H1 (cell line): Measurements from ENCODE around the gene NCKAP1. TPM values are rescaled to one million over a fixed set of nuclear protein-coding genes. Genes with fewer than 3 reads are reported as not detected.
A peak's percentile ranks its signal among the peaks of the same experiment; 100 is the strongest.

Source experiments
- CTCF ChIA-PET: fragments of 300-600 bp; sonication (Branson Sonifier 250); formaldehyde crosslinking; loops from one replicate; lab custom pipeline; 2021; ENCODE audit not compliant: partially characterized antibody; lab: Charles Lee
- POLR2A ChIA-PET: fragments of 300-600 bp; sonication (Branson Sonifier 250); formaldehyde crosslinking; loops from one replicate; lab custom pipeline; 2021; ENCODE audit warnings: inconsistent platforms; ENCODE audit not compliant: partially characterized antibody; lab: Charles Lee
- DNase-seq, 2 experiments: peaks; one replicate each; pipeline versions ENCODE4 v3.0.0 to v3.0.0-alpha.2; 2010 to 2022; ENCODE audit warnings: low spot score in 2 of 2, low read depth in 1 of 2, mixed read lengths in 1 of 2
- FAIRE-seq: peaks from 2 replicates; lab custom pipeline; 2011; peaks lifted over from hg19 to GRCh38; lab: Jason Lieb, UNC
- H2AFZ ChIP-seq: 2 replicates; pipeline ENCODE4 v1.8.1; 2012; ENCODE audit warnings: low read length, inconsistent platforms
- H2AK5ac ChIP-seq: 2 replicates; pipeline ENCODE4 v1.6.1; 2013; ENCODE audit warnings: low read depth, low read length
- H2BK120ac ChIP-seq: replicated peaks from 2 replicates; pipeline ENCODE3; 2013; ENCODE audit warnings: low read depth, low read length, inconsistent platforms
- H2BK12ac ChIP-seq: 2 replicates; pipeline ENCODE4 v1.6.1; 2013; ENCODE audit warnings: low read depth, low read length
- H2BK15ac ChIP-seq: 2 replicates; pipeline ENCODE4 v1.6.1; 2013; ENCODE audit warnings: low read length
- H2BK20ac ChIP-seq: 2 replicates; pipeline ENCODE4 v1.6.1; 2013; ENCODE audit warnings: low read length
- H2BK5ac ChIP-seq: 2 replicates; pipeline ENCODE4 v1.6.1; 2013; ENCODE audit warnings: low read depth, low read length
- H3K14ac ChIP-seq: 2 replicates; pipeline ENCODE4 v1.6.1; 2013; ENCODE audit warnings: inconsistent platforms; ENCODE audit not compliant: insufficient read length
- H3K18ac ChIP-seq: 2 replicates; pipeline ENCODE4 v1.6.1; 2013; ENCODE audit warnings: low read length; ENCODE audit errors: extremely low read depth
- H3K23ac ChIP-seq: 2 replicates; pipeline ENCODE4 v1.6.1; 2013; ENCODE audit warnings: inconsistent platforms; ENCODE audit not compliant: insufficient read length
- H3K23me2 ChIP-seq: 2 replicates; pipeline ENCODE4 v1.6.1; 2013; ENCODE audit warnings: low read depth, low read length
- H3K27ac ChIP-seq: 2 replicates; pipeline ENCODE4 v1.6.1; 2011; ENCODE audit warnings: low read depth, low read length, inconsistent platforms
- H3K27me3 ChIP-seq, 4 experiments: replicated peaks in 1 of 4; 1 replicate in 1 of 4; 2 replicates in 3 of 4; pipeline versions ENCODE4 v1.6.1 to v1.8.1; 2011 to 2013; ENCODE audit warnings: low read length in 3 of 4, mild to moderate bottlenecking in 3 of 4, inconsistent platforms in 2 of 4, mixed read lengths in 2 of 4, moderate library complexity in 1 of 4; ENCODE audit not compliant: control insufficient read depth in 3 of 4, insufficient read depth in 3 of 4; ENCODE audit errors: extremely low read depth in 1 of 4
- H3K36me3 ChIP-seq, 4 experiments: 2 replicates each; pipeline versions ENCODE4 v1.6.1 to v1.8.1; 2011 to 2013; ENCODE audit warnings: mild to moderate bottlenecking in 4 of 4, low read length in 3 of 4, moderate library complexity in 2 of 4, control low read depth in 1 of 4, inconsistent platforms in 1 of 4; ENCODE audit not compliant: insufficient read depth in 4 of 4, control insufficient read depth in 2 of 4
- H3K4ac ChIP-seq: replicated peaks from 2 replicates; pipeline ENCODE3; 2013; ENCODE audit warnings: low read length, low read depth, mixed read lengths, inconsistent platforms; ENCODE audit not compliant: insufficient read length
- H3K4me1 ChIP-seq, 4 experiments: replicated peaks in 1 of 4; 1 replicate in 1 of 4; 2 replicates in 3 of 4; pipeline versions ENCODE4 v1.6.1 to v1.8.1; 2011 to 2013; ENCODE audit warnings: low read length in 3 of 4, inconsistent platforms in 2 of 4, mixed read lengths in 1 of 4; ENCODE audit not compliant: insufficient read depth in 4 of 4, control insufficient read depth in 3 of 4
- H3K4me2 ChIP-seq, 2 experiments: 2 replicates each; pipeline versions ENCODE4 v1.6.1 to v1.8.1; 2011 to 2013; ENCODE audit warnings: low read depth in 2 of 2, low read length in 2 of 2, control low read depth in 1 of 2, inconsistent platforms in 1 of 2, mild to moderate bottlenecking in 1 of 2; ENCODE audit not compliant: insufficient read depth in 1 of 2
- H3K4me3 ChIP-seq, 4 experiments: fragments of 200-600, 300-600 bp in 1 of 4; sonication (generic), shearing (Covaris generic), sonication (Bioruptor Twin) in 1 of 4; 2 replicates each; pipeline versions ENCODE4 v1.5.1 to v1.8.1; 2011 to 2016; ENCODE audit warnings: low read length in 4 of 4, low read depth in 3 of 4, control low read depth in 2 of 4, inconsistent platforms in 2 of 4, mild to moderate bottlenecking in 2 of 4, mixed read lengths in 1 of 4, moderate library complexity in 1 of 4; ENCODE audit not compliant: insufficient read depth in 2 of 4; ENCODE audit errors: extremely low read depth in 1 of 4
- H3K56ac ChIP-seq: replicated peaks from 2 replicates; pipeline ENCODE3; 2013; ENCODE audit warnings: low read depth, mild to moderate bottlenecking, mixed read lengths, low read length, inconsistent platforms; ENCODE audit not compliant: insufficient read length
- H3K79me1 ChIP-seq: 2 replicates; pipeline ENCODE4 v1.6.1; 2013; ENCODE audit warnings: low read depth, low read length, control low read depth
- H3K79me2 ChIP-seq, 2 experiments: 2 replicates each; pipeline versions ENCODE4 v1.6.1 to v1.8.1; 2012 to 2013; ENCODE audit warnings: low read length in 2 of 2, mild to moderate bottlenecking in 2 of 2, inconsistent platforms in 1 of 2; ENCODE audit not compliant: insufficient read depth in 2 of 2, control insufficient read depth in 1 of 2
- H3K9ac ChIP-seq, 4 experiments: replicated peaks in 1 of 4; 1 replicate in 1 of 4; 2 replicates in 3 of 4; pipeline versions ENCODE4 v1.6.1 to v1.8.1; 2011 to 2013; ENCODE audit warnings: low read depth in 3 of 4, low read length in 3 of 4, control low read depth in 2 of 4, mild to moderate bottlenecking in 2 of 4, moderate library complexity in 2 of 4, inconsistent platforms in 1 of 4; ENCODE audit errors: extremely low read depth in 1 of 4
- H3K9me3 ChIP-seq, 2 experiments: 2 replicates each; pipeline versions ENCODE4 v1.6.1 to v1.8.1; 2012 to 2013; ENCODE audit warnings: mild to moderate bottlenecking in 2 of 2, moderate library complexity in 2 of 2, control low read depth in 1 of 2, inconsistent platforms in 1 of 2, low read depth in 1 of 2, low read length in 1 of 2, mixed read lengths in 1 of 2; ENCODE audit not compliant: insufficient read depth in 2 of 2
- H4K20me1 ChIP-seq, 2 experiments: replicated peaks in 1 of 2; 2 replicates each; pipeline versions ENCODE3 to v1.8.1; 2011 to 2013; ENCODE audit warnings: inconsistent platforms in 2 of 2, low read length in 2 of 2, mild to moderate bottlenecking in 1 of 2; ENCODE audit not compliant: insufficient read depth in 2 of 2, control insufficient read depth in 1 of 2
- H4K5ac ChIP-seq: 2 replicates; pipeline ENCODE4 v1.6.1; 2013; ENCODE audit warnings: low read length, low read depth, mixed read lengths, inconsistent platforms; ENCODE audit not compliant: insufficient read length
- H4K8ac ChIP-seq: 2 replicates; pipeline ENCODE4 v1.8.0; 2013; ENCODE audit warnings: mild to moderate bottlenecking, moderate library complexity, low read length, inconsistent platforms; ENCODE audit not compliant: insufficient read depth; ENCODE audit errors: extremely low read depth
- H4K91ac ChIP-seq: replicated peaks from 2 replicates; pipeline ENCODE3; 2013; ENCODE audit warnings: low read length, mixed read lengths, inconsistent platforms; ENCODE audit not compliant: insufficient read length
- ASH2L ChIP-seq: fragments of 200-600, 300-600 bp; sonication (generic); IDR thresholded peaks from one replicate; pipeline ENCODE4 v1.7.1; 2017; ENCODE audit warnings: low read length
- KDM4A ChIP-seq: IDR thresholded peaks from one replicate; pipeline ENCODE4 v1.7.1; 2012; ENCODE audit warnings: low read depth, mild to moderate bottlenecking, moderate library complexity, low read length, inconsistent platforms; ENCODE audit not compliant: severe bottlenecking
- NRF1 ChIP-seq: IDR thresholded peaks from 2 replicates; pipeline ENCODE4 v1.6.1; 2011; ENCODE audit warnings: mild to moderate bottlenecking, low read depth, low read length, improper control_type of control experiment
- PHF8 ChIP-seq: fragments of 200-600 bp; sonication (generic); conservative IDR thresholded peaks from 2 replicates; pipeline ENCODE4 v1.7.1; 2012; ENCODE audit warnings: low read depth, mild to moderate bottlenecking, inconsistent platforms, low read length, moderate library complexity
- RBBP5 ChIP-seq: IDR thresholded peaks from 2 replicates; pipeline ENCODE4 v1.7.1; 2012; ENCODE audit warnings: low read depth, mild to moderate bottlenecking, inconsistent platforms, low read length, moderate library complexity, borderline replicate concordance
- RNF2 ChIP-seq: fragments of 200-900, 300-1000 bp; sonication (generic); IDR thresholded peaks from 2 replicates; pipeline ENCODE4 v1.7.1; 2016; ENCODE audit warnings: borderline replicate concordance, low read depth, mild to moderate bottlenecking, antibody characterized with exemption, low read length; ENCODE audit not compliant: poor library complexity, severe bottlenecking; ENCODE audit errors: missing control alignments
- SUZ12 ChIP-seq: fragments of 200-600 bp; sonication (generic); IDR thresholded peaks from 2 replicates; pipeline ENCODE4 v1.6.1; 2012; ENCODE audit warnings: mild to moderate bottlenecking, inconsistent platforms, low read length, moderate library complexity, mixed read lengths
- TAF1 ChIP-seq: IDR thresholded peaks from 2 replicates; pipeline ENCODE4 v1.6.1; 2011; ENCODE audit warnings: mild to moderate bottlenecking, low read depth, low read length
- YY1 ChIP-seq: IDR thresholded peaks from 2 replicates; pipeline ENCODE4 v1.6.1; 2011; ENCODE audit warnings: low read depth, mild to moderate bottlenecking, low read length
- WGBS, 2 experiments: shearing (Covaris generic) in 1 of 2; methylation state at CpG; one replicate each; pipeline versions ENCODE4 v1.1.6 to v1.1.7; 2013 to 2015; ENCODE audit warnings: low lambda C conversion rate in 2 of 2, mixed read lengths in 2 of 2, inconsistent platforms in 1 of 2, low coverage in 1 of 2, missing lambda C conversion rate in 1 of 2; ENCODE audit not compliant: insufficient replicate concordance in 2 of 2, insufficient coverage in 1 of 2, insufficient read length in 1 of 2; ENCODE audit errors: extremely low coverage in 1 of 2, missing lambda C conversion rate in 1 of 2; 5-methylcytosine and 5-hydroxymethylcytosine counted together
- polyA plus RNA-seq, 7 experiments: library from polyadenylated mRNA; depleted of rRNA in 3 of 7; stranded (reverse) in 5 of 7; unstranded in 2 of 7; fragments of >200 nt in 5 of 7; fragments of 200-250 nt in 2 of 7; gene quantifications; 1 replicate in 5 of 7; 2 replicates in 1 of 7; 4 replicates in 1 of 7; pipeline versions ENCODE4 v1.2.1 to v1.2.3, GENCODE V29; 2011 to 2013; ENCODE audit warnings: missing spikeins in 2 of 7, mixed read lengths in 2 of 7
- total RNA-seq: library from RNA; stranded (reverse); fragmentation: NEBNext Ultra II Directional; extraction: Animal tissue kit (Norgen Biotek cat#: 25700); gene quantifications from 2 replicates; pipeline ENCODE4 v1.2.1, GENCODE V29; 2021

The NCKAP1 gene
- total and polyA plus RNA-seq, 2 of the 8 experiments (the other 6 are each of a cell fraction or from before 2014, with no cell fraction given): 90.8 to 173 TPM

DNA sequence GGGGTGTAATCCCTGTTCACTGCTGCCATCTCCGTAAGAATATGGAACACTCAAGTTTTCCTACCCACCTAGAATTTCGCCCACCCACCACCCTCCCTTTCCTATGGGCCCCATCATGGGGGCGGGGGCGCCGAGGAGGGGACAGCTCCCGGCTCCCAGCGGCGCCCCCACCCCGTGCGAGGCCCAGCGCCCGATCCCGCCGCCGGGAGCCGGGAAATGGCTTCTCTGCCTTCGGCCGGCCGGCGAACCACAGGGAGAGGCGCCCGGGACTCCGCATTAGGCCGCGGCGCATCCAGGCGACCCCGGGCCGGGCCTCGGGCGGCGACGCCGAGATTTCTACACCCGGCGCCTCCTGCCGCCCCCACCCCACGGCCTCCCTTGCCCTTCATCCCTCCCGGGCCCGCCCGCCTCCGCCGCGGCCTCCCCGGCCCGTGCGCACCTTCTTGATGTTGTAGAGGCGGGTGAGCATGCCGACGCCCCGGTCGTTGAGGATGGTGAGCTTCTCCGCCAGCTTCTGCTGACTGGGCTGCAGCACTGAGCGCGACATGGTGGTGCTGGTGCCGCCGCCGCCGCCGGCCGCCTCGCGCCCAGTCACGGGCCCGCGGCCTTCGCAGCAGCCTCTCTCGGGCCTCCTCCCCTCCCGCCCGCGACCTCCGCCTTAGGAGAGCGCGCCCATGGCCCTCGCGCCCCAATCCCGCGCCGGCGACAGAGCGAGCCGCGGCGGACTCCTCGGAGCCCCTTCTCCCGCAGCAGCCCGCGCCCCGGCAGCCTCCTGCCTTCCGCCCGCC, 510 bp downstream of the NCKAP1 start:
- H3K56ac ChIP-seq: peak overlapping the region; percentile 95
- no peak overlapping the region for H2BK120ac ChIP-seq
- peak overlapping the region; percentile 87 for H3K4ac ChIP-seq
- H3K23ac ChIP-seq: no peak overlapping the region
- H4K20me1 ChIP-seq: peaks cover 0 to 5% of the 10 kb centered on the region in 2 experiments
- H2AK5ac ChIP-seq: no peak overlapping the region
- CTCF ChIA-PET: interaction anchor here (1.0 to 2.5 kb wide), 5 partner anchors 12 to 45 kb away, joined by 3 to 13 read pairs (median 3); no protein-coding TSS in a partner anchor
- no peak overlapping the region for H4K91ac ChIP-seq
- H3K4me3 ChIP-seq: peak overlapping the region; percentile 80 to 96 (median 90)
- POLR2A ChIA-PET: interaction anchor here (0.7 to 1.6 kb wide), 7 partner anchors 9 to 41 kb away, joined by 3 to 7 read pairs (median 4); no protein-coding TSS in a partner anchor
- H3K18ac ChIP-seq: peak overlapping the region; percentile 68; the same call in 1 of the 2 replicates
- H3K14ac ChIP-seq: no peak overlapping the region
- H2BK20ac ChIP-seq: no peak overlapping the region
- no peaks in the 10 kb centered on the region for H3K36me3 ChIP-seq
- FAIRE-seq (no peak), DNase-seq (peak in 1 of 2 experiments; percentile 64)
- peak overlapping the region; percentile 77 to 98 (median 90) for H3K9ac ChIP-seq
- H4K8ac ChIP-seq: peak overlapping the region; percentile 91
- H3K79me2 ChIP-seq: peaks cover 22 to 49% of the 10 kb centered on the region in 2 experiments
- 1% methylated on average over 38 of the region's 91 CpGs; no CpG with 5 or more reads in 1 of the 2 experiments for WGBS, 2 experiments
- 0 out of 2 replicates have a peak overlapping the region, but pooled peaks have one; percentile 61 for H2BK15ac ChIP-seq
- no peak overlapping the region for H2AFZ ChIP-seq
- peak overlapping the region; percentile 68 to 74 for H3K4me2 ChIP-seq
- H2BK12ac ChIP-seq: no peak overlapping the region
- H3K23me2 ChIP-seq: peaks cover 6% of the 10 kb centered on the region; the same call in 1 of the 2 replicates
- H3K4me1 ChIP-seq: peaks cover 0 to 3% (median 1%) of the 10 kb centered on the region in 4 experiments; a peak in 3 of 7 replicates
- TF ChIP-seq TAF1: peak; percentile 6
- no peak for TF ChIP-seq NRF1
- TF ChIP-seq RBBP5: peak; percentile 53; the same call in 1 of the 2 replicates
- peak; percentile 81 for TF ChIP-seq KDM4A
- peak; percentile 96 for TF ChIP-seq ASH2L
- peak; percentile 74 for TF ChIP-seq PHF8
- no peak for TF ChIP-seq RNF2
- 0 out of 2 replicates have a peak, but pooled peaks have one; percentile 7 for TF ChIP-seq SUZ12
- TF ChIP-seq YY1: peak; percentile 74
- peak overlapping the region; percentile 81 for H4K5ac ChIP-seq
- H3K9me3 ChIP-seq: no peaks in the 10 kb centered on the region
- H2BK5ac ChIP-seq: peak overlapping the region; percentile 62; the same call in 1 of the 2 replicates
- H3K27me3 ChIP-seq: no peaks in the 10 kb centered on the region
- peak overlapping the region; percentile 79 for H3K27ac ChIP-seq
- no peaks in the 10 kb centered on the region for H3K79me1 ChIP-seq
